Endothelial cell of umbilical vein (primary cell): ENCODE data around the gene MAP3K10. TPM values are rescaled to one million over a fixed set of nuclear protein-coding genes. Genes with fewer than 3 reads are reported as not detected.

Source experiments
- BruUV-seq: library from RNA; stranded (reverse); fragments of 400-500 nt; replicated peaks from 2 replicates; lab custom pipeline; 2021; lab: Mats Ljungman, UMichigan
- CTCF ChIA-PET: fragments of 300-600, 350-600 bp; sonication (Branson Sonifier 250); formaldehyde crosslinking; loops from one replicate; lab custom pipeline; 2021; ENCODE audit warnings: antibody characterized with exemption, inconsistent platforms; lab: Charles Lee
- POLR2A ChIA-PET: fragments of 300-600, 350-600 bp; sonication (Branson Sonifier 250); formaldehyde crosslinking; loops from one replicate; lab custom pipeline; 2021; ENCODE audit warnings: antibody characterized with exemption, inconsistent platforms; lab: Charles Lee
- DNase-seq: peaks from one replicate; pipeline ENCODE4 v3.0.0-alpha.2; 2011; ENCODE audit warnings: low read depth, low spot score
- FAIRE-seq: peaks from 2 replicates; lab custom pipeline; 2011; peaks lifted over from hg19 to GRCh38; lab: Jason Lieb, UNC
- H2AFZ ChIP-seq: 2 replicates; pipeline ENCODE4 v1.6.0; 2012; ENCODE audit warnings: low read depth, low read length, control low read depth, inconsistent platforms
- H3K27ac ChIP-seq: 2 replicates; pipeline ENCODE4 v1.5.1; 2011; ENCODE audit warnings: low read depth, mild to moderate bottlenecking, control low read depth, low read length, moderate library complexity; ENCODE audit not compliant: insufficient read depth
- H3K27me3 ChIP-seq, 2 experiments: 2 replicates each; pipeline versions ENCODE4 v1.6.0 to v1.6.1; 2011; ENCODE audit warnings: low read length in 2 of 2, mixed read lengths in 1 of 2; ENCODE audit not compliant: control insufficient read depth in 2 of 2, insufficient read depth in 2 of 2
- H3K36me3 ChIP-seq, 2 experiments: 2 replicates in 1 of 2; 3 replicates in 1 of 2; pipeline ENCODE4 v1.5.1; 2011; ENCODE audit warnings: low read length in 2 of 2, mild to moderate bottlenecking in 1 of 2, moderate library complexity in 1 of 2; ENCODE audit not compliant: control insufficient read depth in 2 of 2, insufficient read depth in 2 of 2; ENCODE audit errors: extremely low read depth in 1 of 2
- H3K4me1 ChIP-seq: 3 replicates; pipeline ENCODE4 v1.5.1; 2011; ENCODE audit warnings: mild to moderate bottlenecking, low read length; ENCODE audit not compliant: control insufficient read depth, insufficient read depth; ENCODE audit errors: extremely low read depth
- H3K4me2 ChIP-seq: 2 replicates; pipeline ENCODE4 v1.6.1; 2011; ENCODE audit warnings: low read length, control low read depth, mixed read lengths; ENCODE audit not compliant: insufficient read depth
- H3K4me3 ChIP-seq, 3 experiments: fragments of 200-600 bp in 1 of 3; sonication (generic), shearing (Covaris generic) in 1 of 3; replicated peaks in 1 of 3; 2 replicates each; pipeline ENCODE4 v1.5.1; 2011 to 2016; ENCODE audit warnings: control low read depth in 3 of 3, low read length in 3 of 3, mild to moderate bottlenecking in 2 of 3, inconsistent platforms in 1 of 3, low read depth in 1 of 3, moderate library complexity in 1 of 3; ENCODE audit not compliant: insufficient read depth in 1 of 3
- H3K79me2 ChIP-seq: 2 replicates; pipeline ENCODE4 v1.6.0; 2012; ENCODE audit warnings: low read length, inconsistent platforms; ENCODE audit not compliant: control insufficient read depth, insufficient read depth
- H3K9ac ChIP-seq: replicated peaks from 2 replicates; pipeline ENCODE3; 2011; ENCODE audit warnings: low read length, control low read depth; ENCODE audit not compliant: insufficient read depth; ENCODE audit errors: extremely low read depth
- H3K9me1 ChIP-seq: replicated peaks from 3 replicates; pipeline ENCODE4 v1.6.0; 2011; ENCODE audit warnings: mild to moderate bottlenecking, low read length; ENCODE audit not compliant: control insufficient read depth, insufficient read depth; ENCODE audit errors: extremely low read depth
- H3K9me3 ChIP-seq: replicated peaks from 2 replicates; pipeline ENCODE4 v1.5.1; 2012; ENCODE audit warnings: low read length, inconsistent platforms; ENCODE audit not compliant: control insufficient read depth, insufficient read depth
- H4K20me1 ChIP-seq: replicated peaks from 2 replicates; pipeline ENCODE3; 2011; ENCODE audit warnings: mild to moderate bottlenecking, low read length; ENCODE audit not compliant: control insufficient read depth, insufficient read depth; ENCODE audit errors: extremely low read depth
- JUN ChIP-seq: IDR thresholded peaks from 2 replicates; pipeline ENCODE4 v1.6.1; 2011; ENCODE audit warnings: borderline replicate concordance, low read depth; ENCODE audit not compliant: insufficient read length, insufficient read depth
- MYC ChIP-seq: IDR thresholded peaks from one replicate; pipeline ENCODE4 v1.6.1; 2011; ENCODE audit warnings: mild to moderate bottlenecking, low read depth, low read length
- POLR2A ChIP-seq: IDR thresholded peaks from 2 replicates; pipeline ENCODE4 v1.6.1; 2012; ENCODE audit warnings: low read depth, mild to moderate bottlenecking, control low read depth, low read length
- POLR2AphosphoS5 ChIP-seq: IDR thresholded peaks from 2 replicates; pipeline ENCODE4 v1.6.1; 2012; ENCODE audit warnings: low read depth, mild to moderate bottlenecking, control low read depth, low read length, moderate library complexity; ENCODE audit not compliant: insufficient read depth
- dilution Hi-C: fragments of 300-500 bp; cut with MboI; formaldehyde crosslinking; loops from one replicate; pipeline ENCODE4 v1.15.0; 2019; ENCODE audit warnings: low sequenced_read_pairs; ENCODE audit not compliant: extremely low pct_ligation_motif_present
- intact Hi-C: fragments of 100-400 bp; cut with micrococcal nuclease; formaldehyde crosslinking; loops from one replicate; pipeline ENCODE4 v1.10.0; 2022
- polyA plus RNA-seq, 4 experiments: library from polyadenylated mRNA; depleted of rRNA in 3 of 4; stranded (reverse) in 3 of 4; unstranded in 1 of 4; fragments of >200 nt; gene quantifications; 2 replicates each; pipeline versions ENCODE4 v1.2.1 to v1.2.3, GENCODE V29; 2011 to 2012; ENCODE audit warnings: missing spikeins in 1 of 4
- total RNA-seq: library from RNA; stranded (reverse); gene quantifications from 2 replicates; pipeline ENCODE4 v1.2.3, GENCODE V29; 2021
- TF ChIP-seq, protein P1 (sequence below): IDR thresholded peaks from 2 replicates; pipeline ENCODE4 v1.6.1; 2011; ENCODE audit not compliant: insufficient read depth, insufficient read length
- TF ChIP-seq, protein P2 (sequence below), 2 donors: IDR thresholded peaks; 1 replicate in 1 of 2; 2 replicates in 1 of 2; pipeline ENCODE4 v1.5.1; 2011; ENCODE audit warnings: low read length in 2 of 2, mild to moderate bottlenecking in 2 of 2, moderate library complexity in 2 of 2, control low read depth in 1 of 2, inconsistent platforms in 1 of 2, low read depth in 1 of 2; ENCODE audit not compliant: insufficient read depth in 1 of 2; ENCODE audit errors: extremely low read depth in 1 of 2

The MAP3K10 gene
- total and polyA plus RNA-seq, 2 donors (not counting 3 experiments of a cell fraction or from before 2014, with no cell fraction given), result 6.3 to 19.4 TPM

DNA sequence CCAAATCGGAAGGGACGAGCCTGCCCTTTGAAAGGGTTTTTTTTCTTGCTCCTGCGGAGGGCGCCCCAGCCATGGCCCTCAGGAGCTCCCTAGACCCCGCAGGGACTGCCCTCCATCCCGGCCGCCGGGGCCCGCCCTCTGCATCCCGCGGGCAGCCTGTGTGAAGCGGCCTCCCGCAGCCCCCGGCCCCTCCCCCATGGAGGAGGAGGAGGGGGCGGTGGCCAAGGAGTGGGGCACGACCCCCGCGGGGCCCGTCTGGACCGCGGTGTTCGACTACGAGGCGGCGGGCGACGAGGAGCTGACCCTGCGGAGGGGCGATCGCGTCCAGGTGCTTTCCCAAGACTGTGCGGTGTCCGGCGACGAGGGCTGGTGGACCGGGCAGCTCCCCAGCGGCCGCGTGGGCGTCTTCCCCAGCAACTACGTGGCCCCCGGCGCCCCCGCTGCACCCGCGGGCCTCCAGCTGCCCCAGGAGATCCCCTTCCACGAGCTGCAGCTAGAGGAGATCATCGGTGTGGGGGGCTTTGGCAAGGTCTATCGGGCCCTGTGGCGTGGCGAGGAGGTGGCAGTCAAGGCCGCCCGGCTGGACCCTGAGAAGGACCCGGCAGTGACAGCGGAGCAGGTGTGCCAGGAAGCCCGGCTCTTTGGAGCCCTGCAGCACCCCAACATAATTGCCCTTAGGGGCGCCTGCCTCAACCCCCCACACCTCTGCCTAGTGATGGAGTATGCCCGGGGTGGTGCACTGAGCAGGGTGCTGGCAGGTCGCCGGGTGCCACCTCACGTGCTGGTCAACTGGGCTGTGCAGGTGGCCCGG, 815 bp downstream of the MAP3K10 start:
- TF ChIP-seq, protein P1, sequence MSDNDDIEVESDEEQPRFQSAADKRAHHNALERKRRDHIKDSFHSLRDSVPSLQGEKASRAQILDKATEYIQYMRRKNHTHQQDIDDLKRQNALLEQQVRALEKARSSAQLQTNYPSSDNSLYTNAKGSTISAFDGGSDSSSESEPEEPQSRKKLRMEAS, result no peak
- TF ChIP-seq MYC (no peak), JUN (no peak), POLR2AphosphoS5 (peak; percentile 24), POLR2A (no peak)
- TF ChIP-seq, protein P2, sequence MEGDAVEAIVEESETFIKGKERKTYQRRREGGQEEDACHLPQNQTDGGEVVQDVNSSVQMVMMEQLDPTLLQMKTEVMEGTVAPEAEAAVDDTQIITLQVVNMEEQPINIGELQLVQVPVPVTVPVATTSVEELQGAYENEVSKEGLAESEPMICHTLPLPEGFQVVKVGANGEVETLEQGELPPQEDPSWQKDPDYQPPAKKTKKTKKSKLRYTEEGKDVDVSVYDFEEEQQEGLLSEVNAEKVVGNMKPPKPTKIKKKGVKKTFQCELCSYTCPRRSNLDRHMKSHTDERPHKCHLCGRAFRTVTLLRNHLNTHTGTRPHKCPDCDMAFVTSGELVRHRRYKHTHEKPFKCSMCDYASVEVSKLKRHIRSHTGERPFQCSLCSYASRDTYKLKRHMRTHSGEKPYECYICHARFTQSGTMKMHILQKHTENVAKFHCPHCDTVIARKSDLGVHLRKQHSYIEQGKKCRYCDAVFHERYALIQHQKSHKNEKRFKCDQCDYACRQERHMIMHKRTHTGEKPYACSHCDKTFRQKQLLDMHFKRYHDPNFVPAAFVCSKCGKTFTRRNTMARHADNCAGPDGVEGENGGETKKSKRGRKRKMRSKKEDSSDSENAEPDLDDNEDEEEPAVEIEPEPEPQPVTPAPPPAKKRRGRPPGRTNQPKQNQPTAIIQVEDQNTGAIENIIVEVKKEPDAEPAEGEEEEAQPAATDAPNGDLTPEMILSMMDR (IDR thresholded peaks at IDR 0.05; ENCODE audit: extremely low read depth in 1 of 2, insufficient read depth in 1 of 2, low read depth in 1 of 2, low read length in 2 of 2), result peak in 1 of 2 donors; percentile 20
- POLR2A ChIA-PET, result interaction anchor here (0.6 kb wide), 1 partner anchor 58 kb away, joined by 5 read pairs; no protein-coding TSS in a partner anchor
- H3K36me3 ChIP-seq, result no peaks in the 10 kb centered on the region
- H3K4me3 ChIP-seq, result peak overlapping the region; percentile 50 to 83 (median 68)
- no peaks in the 10 kb centered on the region for H3K9me3 ChIP-seq
- dilution Hi-C loops, result no loop called here
- peak overlapping the region; percentile 86 for H3K9ac ChIP-seq
- peaks cover 2% of the 10 kb centered on the region for H3K4me1 ChIP-seq
- H3K27me3 ChIP-seq, result no peaks in the 10 kb centered on the region
- intact Hi-C loops, result loop anchor here (1.0 kb wide), 2 partner anchors 30 to 221 kb away; partner anchors contain the start of gene PSMC4
- no peaks in the 10 kb centered on the region for H4K20me1 ChIP-seq
- DNase-seq (peak; percentile 23), FAIRE-seq (no peak)
- CTCF ChIA-PET, result interaction anchor here (0.6 to 1.3 kb wide), 3 partner anchors 44 to 221 kb away, joined by 3 to 4 read pairs (median 3); partner anchors contain the start of gene PSMC4
- no peaks in the 10 kb centered on the region for H3K79me2 ChIP-seq
- peak overlapping the region; percentile 94 for H2AFZ ChIP-seq
- no TSS peak for BruUV-seq
- H3K27ac ChIP-seq, result no peak overlapping the region
- H3K4me2 ChIP-seq, result peak overlapping the region; percentile 71
- no peaks in the 10 kb centered on the region for H3K9me1 ChIP-seq
